ENCODE results near the gene PURA. TPM values are rescaled to one million over a fixed set of nuclear protein-coding genes. Genes with fewer than 3 reads are reported as not detected.

Gene PURA
- total and polyA plus RNA-seq, 10 donors = 2.8 to 36.2 (median 23.1) TPM

GRCh38 chr5:140162781-140163180 is 48.9 kb downstream of the PURA start:
- Histone ChIP-seq H3K9me3 (no peaks in the 10 kb centered on the region), H3K36me3 (no peaks in the 10 kb centered on the region), H3K4me3 (no peak overlapping the region), H3K27me3 (replicated peaks in 1 of 7) (no peaks in the 10 kb centered on the region), H3K27ac (no peak overlapping the region), H3K4me1 (peaks cover 0 to 20% (median 6%) of the 10 kb centered on the region in 6 donors)
- intact Hi-C loops (cut with DNase I; ENCODE audit: low total_unique reads) = no loop called here
- TF ChIP-seq POLR2A (IDR thresholded peaks at IDR 0.05) = no peak
- no peak for TF ChIP-seq CTCF (IDR thresholded peaks at IDR 0.05 in 8 of 11, conservative IDR thresholded peaks at IDR 0.05 in 3 of 11)
- TF ChIP-seq POLR2AphosphoS5 (IDR thresholded peaks at IDR 0.05) = no peak
- WGBS, 5 donors = 74 to 92% (median 91%) methylated on average over 5 of the region's 5 CpGs
- no peak for DNase-seq

GRCh38 chr5:140165101-140165922 is 51.4 kb downstream of the PURA start:
- Histone ChIP-seq H3K4me1 (peaks cover 0 to 25% (median 6%) of the 10 kb centered on the region in 6 donors), H3K27ac (peak overlapping the region in 5 of 8 donors; percentile 32 to 60 (median 43)), H3K27me3 (replicated peaks in 1 of 7) (no peaks in the 10 kb centered on the region), H3K36me3 (no peaks in the 10 kb centered on the region), H3K9me3 (no peaks in the 10 kb centered on the region), H3K4me3 (no peak overlapping the region)
- WGBS, 5 donors = 64 to 81% (median 72%) methylated on average over 5 of the region's 5 CpGs
- intact Hi-C loops (cut with DNase I; ENCODE audit: low total_unique reads) = no loop called here
- DNase-seq = no peak
- TF ChIP-seq POLR2AphosphoS5 (IDR thresholded peaks at IDR 0.05) = peak in 2 of 3 donors; percentile 65 to 66
- no peak for TF ChIP-seq CTCF (IDR thresholded peaks at IDR 0.05 in 8 of 11, conservative IDR thresholded peaks at IDR 0.05 in 3 of 11)

DNA sequence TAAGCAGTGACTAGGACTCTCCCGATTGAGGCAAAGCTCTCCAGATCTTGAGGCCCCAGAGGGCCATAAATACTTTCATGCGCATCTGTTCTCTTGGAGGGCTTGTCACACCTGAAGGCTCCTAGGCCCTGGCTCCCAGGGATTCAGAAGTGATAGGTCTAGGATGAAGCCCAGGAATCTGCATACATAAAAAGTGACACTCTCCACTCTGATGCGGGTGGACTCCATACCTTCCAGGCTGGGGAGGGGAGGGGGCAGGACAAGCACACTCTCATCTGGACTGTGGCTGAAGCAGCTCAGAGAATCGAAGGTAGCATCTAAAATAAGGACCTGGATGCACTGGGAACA is 52.0 kb downstream of the PURA start:
- H3K4me1 ChIP-seq = peaks cover 0 to 25% (median 6%) of the 10 kb centered on the region in 6 donors
- H3K9me3 ChIP-seq = no peaks in the 10 kb centered on the region
- 54 to 79% (median 69%) methylated on average over 4 of the region's 4 CpGs for whole genome bisulfite sequencing, 5 donors
- no peaks in the 10 kb centered on the region for H3K27me3 ChIP-seq (replicated peaks in 1 of 7)
- intact Hi-C loops (cut with DNase I; ENCODE audit: low total_unique reads) = no loop called here
- peak overlapping the region in 2 of 8 donors; percentile 43 to 60 for H3K27ac ChIP-seq
- no peak overlapping the region for H3K4me3 ChIP-seq
- H3K36me3 ChIP-seq = no peaks in the 10 kb centered on the region
- no peak for DNase-seq
- TF ChIP-seq CTCF (IDR thresholded peaks at IDR 0.05 in 8 of 11, conservative IDR thresholded peaks at IDR 0.05 in 3 of 11) = no peak
- TF ChIP-seq POLR2A (IDR thresholded peaks at IDR 0.05) = no peak
- TF ChIP-seq POLR2AphosphoS5 (IDR thresholded peaks at IDR 0.05) = no peak

GRCh38 chr5:140166911-140167310 is 53.0 kb downstream of the PURA start:
- no peaks in the 10 kb centered on the region for H3K36me3 ChIP-seq
- H3K27ac ChIP-seq = no peak overlapping the region
- intact Hi-C loops (cut with DNase I; ENCODE audit: low total_unique reads) = no loop called here
- DNase-seq = no peak
- no peaks in the 10 kb centered on the region for H3K27me3 ChIP-seq (replicated peaks in 1 of 7)
- H3K9me3 ChIP-seq = no peaks in the 10 kb centered on the region
- H3K4me1 ChIP-seq = peaks cover 0 to 25% (median 6%) of the 10 kb centered on the region in 6 donors
- no peak overlapping the region for H3K4me3 ChIP-seq
- TF ChIP-seq POLR2A (IDR thresholded peaks at IDR 0.05) (no peak), CTCF (IDR thresholded peaks at IDR 0.05 in 8 of 11, conservative IDR thresholded peaks at IDR 0.05 in 3 of 11) (no peak)

Measured in spleen (tissue), 11 donors.